GM12878 (cell line): Measurements from ENCODE around the gene NARF. TPM values are rescaled to one million over a fixed set of nuclear protein-coding genes. Genes with fewer than 3 reads are reported as not detected.

Experiments used
- ATAC-seq: fragments of 200-7000 bp; cut with Tn5 transposase; 3 replicates; pipeline ENCODE4 v1.9.1; 2020; ENCODE audit warnings: mild to moderate bottlenecking, moderate library complexity
- BruUV-seq: library from RNA; stranded (reverse); fragments of 400-500 nt; replicated peaks from 2 replicates; lab custom pipeline; 2021; lab: Mats Ljungman, UMichigan
- CTCF ChIA-PET: fragments of 300-600 bp; sonication (Branson Sonifier 250); formaldehyde crosslinking; extraction: SDS; loops from one replicate; lab custom pipeline; 2021; ENCODE audit warnings: inconsistent platforms; lab: Yijun Ruan, JAX
- POLR2A ChIA-PET: fragments of 350-600 bp; formaldehyde crosslinking; extraction: SDS; loops from one replicate; lab custom pipeline; 2021; ENCODE audit warnings: inconsistent platforms; lab: Charles Lee
- RAD21 ChIA-PET: fragments of 300-600 bp; sonication (Branson Sonifier 250); formaldehyde crosslinking; loops from one replicate; lab custom pipeline; 2023; ENCODE audit warnings: antibody characterized with exemption; ENCODE audit not compliant: unreplicated experiment; lab: Charles Lee
- SMC1A ChIA-PET: fragments of 300-600 bp; sonication (Branson Sonifier 250); formaldehyde crosslinking; loops from one replicate; lab custom pipeline; 2023; ENCODE audit not compliant: unreplicated experiment, uncharacterized antibody; lab: Charles Lee
- DNase-seq: peaks from one replicate; pipeline ENCODE4 v3.0.0-alpha.2; 2011; ENCODE audit warnings: low read depth, low spot score
- FAIRE-seq: peaks from 3 replicates; lab custom pipeline; 2011; peaks lifted over from hg19 to GRCh38; lab: Jason Lieb, UNC
- H2AFZ ChIP-seq: 2 replicates; pipeline ENCODE4 v1.6.0; 2011; ENCODE audit warnings: low read depth, low read length, control low read depth; ENCODE audit not compliant: control insufficient read depth
- H3K27ac ChIP-seq: 2 replicates; pipeline ENCODE4 v1.5.1; 2011; ENCODE audit warnings: control low read depth; ENCODE audit not compliant: control insufficient read depth, insufficient read depth
- H3K27me3 ChIP-seq, 2 experiments: replicated peaks in 1 of 2; 2 replicates each; pipeline versions ENCODE4 v1.6.0 to v1.6.1; 2011; ENCODE audit warnings: low read length in 1 of 2; ENCODE audit not compliant: control insufficient read depth in 2 of 2, insufficient read depth in 2 of 2
- H3K36me3 ChIP-seq, 2 experiments: 2 replicates each; pipeline ENCODE4 v1.5.1; 2011; ENCODE audit warnings: low read length in 1 of 2; ENCODE audit not compliant: control insufficient read depth in 2 of 2, insufficient read depth in 2 of 2
- H3K4me1 ChIP-seq: 2 replicates; pipeline ENCODE4 v1.6.1; 2011; ENCODE audit warnings: mild to moderate bottlenecking, low read length, moderate library complexity, mixed read lengths; ENCODE audit not compliant: control insufficient read depth, insufficient read depth
- H3K4me2 ChIP-seq: 2 replicates; pipeline ENCODE4 v1.6.0; 2011; ENCODE audit warnings: control low read depth; ENCODE audit not compliant: control insufficient read depth, insufficient read depth
- H3K4me3 ChIP-seq: fragments of 200-600 bp; sonication (generic); 2 replicates; pipeline ENCODE4 v1.5.1; 2016
- H3K79me2 ChIP-seq: 2 replicates; pipeline ENCODE4 v1.6.0; 2011; ENCODE audit warnings: low read length; ENCODE audit not compliant: control insufficient read depth, insufficient read depth
- H3K9ac ChIP-seq: 2 replicates; pipeline ENCODE4 v1.8.0; 2011; ENCODE audit warnings: low read length, control low read depth, mixed read lengths; ENCODE audit not compliant: control insufficient read depth, insufficient read depth
- H3K9me3 ChIP-seq: replicated peaks from 3 replicates; pipeline ENCODE4 v1.5.1; 2011; ENCODE audit warnings: mild to moderate bottlenecking, low read length; ENCODE audit not compliant: control insufficient read depth, insufficient read depth
- H4K20me1 ChIP-seq: 2 replicates; pipeline ENCODE4 v1.6.0; 2011; ENCODE audit not compliant: control insufficient read depth, insufficient read depth
- ATF3 ChIP-seq: IDR thresholded peaks from 2 replicates; pipeline ENCODE4 v1.6.1; 2011; ENCODE audit warnings: low read depth, mild to moderate bottlenecking, low read length, moderate library complexity, borderline replicate concordance; ENCODE audit errors: extremely low read depth
- BCL11A ChIP-seq: IDR thresholded peaks from 2 replicates; pipeline ENCODE4 v1.6.1; 2011; ENCODE audit warnings: low read depth, low read length
- BMI1 ChIP-seq: fragments of 450-650 bp; IDR thresholded peaks from 2 replicates; pipeline ENCODE4 v1.6.1; 2016; ENCODE audit warnings: mild to moderate bottlenecking, moderate library complexity, borderline replicate concordance
- CTCF ChIP-seq, 3 experiments: IDR thresholded peaks in 2 of 3; conservative IDR thresholded peaks in 1 of 3; 2 replicates each; pipeline ENCODE4 v1.5.1; 2011; ENCODE audit warnings: low read depth in 3 of 3, low read length in 3 of 3, mild to moderate bottlenecking in 3 of 3, control low read depth in 2 of 3, moderate library complexity in 2 of 3, inconsistent platforms in 1 of 3, mixed read lengths in 1 of 3; ENCODE audit not compliant: control insufficient read depth in 2 of 3, insufficient read depth in 1 of 3; ENCODE audit errors: extremely low read depth in 1 of 3
- IRF3 ChIP-seq: fragments of 450-650 bp; IDR thresholded peaks from 2 replicates; pipeline ENCODE4 v1.6.1; 2014; ENCODE audit warnings: mild to moderate bottlenecking
- KDM1A ChIP-seq: fragments of 200-600 bp; sonication (generic); IDR thresholded peaks from 2 replicates; pipeline ENCODE4 v1.6.1; 2016; ENCODE audit warnings: borderline replicate concordance
- MTA3 ChIP-seq: IDR thresholded peaks from 2 replicates; pipeline ENCODE4 v1.6.1; 2012; ENCODE audit warnings: low read length, inconsistent platforms, borderline replicate concordance
- MYB ChIP-seq: fragments of 150-350 bp; IDR thresholded peaks from 2 replicates; pipeline ENCODE4 v1.6.1; 2014; ENCODE audit warnings: mild to moderate bottlenecking, low read depth, low read length, borderline replicate concordance
- NR2C2 ChIP-seq: IDR thresholded peaks from 2 replicates; pipeline ENCODE4 v1.6.1; 2011; ENCODE audit warnings: borderline replicate concordance, low read depth; ENCODE audit not compliant: control insufficient read depth, insufficient read length
- POLR2AphosphoS5 ChIP-seq: IDR thresholded peaks from 2 replicates; pipeline ENCODE4 v1.6.1; 2011; ENCODE audit warnings: mild to moderate bottlenecking, low read length, inconsistent platforms
- SREBF2 ChIP-seq: IDR thresholded peaks from 2 replicates; pipeline ENCODE4 v1.6.1; 2012; ENCODE audit warnings: mild to moderate bottlenecking, low read length
- SUZ12 ChIP-seq: fragments of 200-600 bp; sonication (generic); IDR thresholded peaks from one replicate; pipeline ENCODE4 v1.6.1; 2018; ENCODE audit warnings: antibody characterized with exemption, mild to moderate bottlenecking; ENCODE audit not compliant: unreplicated experiment
- ZBTB4 ChIP-seq: fragments of 450-650 bp; formaldehyde crosslinking; IDR thresholded peaks from 2 replicates; pipeline ENCODE4 v1.4.0; 2022; ENCODE audit warnings: mild to moderate bottlenecking, moderate library complexity
- WGBS: methylation state at CpG from one replicate; pipeline ENCODE4 v1.1.6; 2016; ENCODE audit warnings: low lambda C conversion rate; ENCODE audit not compliant: insufficient replicate concordance, insufficient coverage; ENCODE audit errors: missing lambda C conversion rate; 5-methylcytosine and 5-hydroxymethylcytosine counted together
- in situ Hi-C: fragments of 300-500 bp; cut with MboI; formaldehyde crosslinking; loops from 9 replicates; pipeline ENCODE4 v1.14.3; 2018; ENCODE audit warnings: mixed read lengths
- intact Hi-C: fragments of 100-400 bp; cut with micrococcal nuclease; formaldehyde crosslinking; loops from one replicate; pipeline ENCODE4 v1.14.2; 2022; ENCODE audit not compliant: unreplicated experiment
- polyA plus RNA-seq, 11 experiments: library from polyadenylated mRNA; depleted of rRNA in 4 of 11; unstranded in 6 of 11; stranded (reverse) in 5 of 11; fragments of >200 nt; fragmentation: Nextera tagmentation in 4 of 11; fragmentation: Illumina TruSeq in 1 of 11; extraction: Ambion mirVana in 4 of 11; extraction: Trizol in 1 of 11; gene quantifications; 1 replicate in 1 of 11; 2 replicates in 10 of 11; pipeline versions ENCODE4 v1.2.1 to v1.2.3, GENCODE V29; 2011 to 2016; ENCODE audit warnings: inconsistent platforms in 2 of 11, missing spikeins in 2 of 11, low read depth in 1 of 11
- total RNA-seq, 4 experiments: library from RNA; depleted of rRNA in 3 of 4; stranded (reverse); fragments of >200 nt in 3 of 4; fragmentation: Illumina TruSeq in 1 of 4; extraction: Trizol in 1 of 4; gene quantifications; 2 replicates each; pipeline versions ENCODE4 v1.2.1 to v1.2.3, GENCODE V29; 2013 to 2021

Gene NARF
- total and polyA plus RNA-seq, 10 of the 15 experiments (the other 5 are each of a cell fraction or from before 2014, with no cell fraction given), result 16.7 to 126 (median 47.5) TPM

GRCh38 chr17:82493226-82493781 lies 34.8 kb downstream of the NARF start:
- H3K9me3 ChIP-seq, result no peaks in the 10 kb centered on the region
- intact Hi-C loops, result loop anchor here (5.0 kb wide), 1 partner anchor 141 kb away; no protein-coding TSS in a partner anchor
- FAIRE-seq, result no peak
- 71% methylated on average over 11 of the region's 12 CpGs for WGBS
- no peak overlapping the region for H3K27ac ChIP-seq
- no peak for TF ChIP-seq CTCF (IDR thresholded peaks at IDR 0.05 in 2 of 3, conservative IDR thresholded peaks at IDR 0.05 in 1 of 3; ENCODE audit: control insufficient read depth in 2 of 3, extremely low read depth in 1 of 3, insufficient read depth in 1 of 3, low read depth in 3 of 3, low read length in 3 of 3)
- TF ChIP-seq BCL11A, result no peak
- no peak for TF ChIP-seq NR2C2
- TF ChIP-seq POLR2AphosphoS5, result no peak
- no peak for TF ChIP-seq KDM1A
- TF ChIP-seq MYB, result no peak
- TF ChIP-seq IRF3, result no peak
- TF ChIP-seq BMI1, result no peak
- no peak for TF ChIP-seq SUZ12
- no peak for TF ChIP-seq ZBTB4 (CRISPR knock-in tag)
- no peak for TF ChIP-seq SREBF2
- no peak for TF ChIP-seq ATF3
- TF ChIP-seq MTA3, result no peak
- ChIA-PET POLR2A (interaction anchor here (0.6 to 1.5 kb wide), 3 partner anchors 74 to 519 kb away, joined by 3 to 4 read pairs (median 4); partner anchors contain the start of gene OGFOD3), SMC1A (interaction anchor here (1.0 to 1.7 kb wide), 3 partner anchors 14 to 1201 kb away, joined by 3 to 4 read pairs (median 3); no protein-coding TSS in a partner anchor), CTCF (interaction anchor here (0.9 to 1.0 kb wide), 4 partner anchors 58 to 141 kb away, joined by 3 to 5 read pairs (median 4); no protein-coding TSS in a partner anchor), RAD21 (interaction anchor here (0.7 to 1.5 kb wide), 3 partner anchors 58 to 71 kb away, joined by 3 to 5 read pairs (median 4); no protein-coding TSS in a partner anchor)
- H3K4me3 ChIP-seq, result no peak overlapping the region
- H3K27me3 ChIP-seq, result no peaks in the 10 kb centered on the region
- H2AFZ ChIP-seq, result no peak overlapping the region
- peaks cover 21% of the 10 kb centered on the region for H3K4me1 ChIP-seq
- no TSS peak for BruUV-seq
- no peak for DNase-seq
- in situ Hi-C loops, result no loop called here
- ATAC-seq, result no peak
- no peaks in the 10 kb centered on the region for H4K20me1 ChIP-seq
- H3K79me2 ChIP-seq, result no peaks in the 10 kb centered on the region
- no peak overlapping the region for H3K4me2 ChIP-seq
- peaks cover 0 to 1% of the 10 kb centered on the region in 2 experiments; a peak in 3 of 4 replicates for H3K36me3 ChIP-seq
- no peak overlapping the region for H3K9ac ChIP-seq
